ENCODE results near the gene ACTR6. TPM values are rescaled to one million over a fixed set of nuclear protein-coding genes. Genes with fewer than 3 reads are reported as not detected.
"Not testable (repeated sequence)": the region's sequence is repeated elsewhere in the genome, so short reads cannot be mapped to it uniquely, and the experiment has no call there.

Gene ACTR6
- polyA plus RNA-seq, 6 donors from 2014 or later = 29.3 to 40.0 (median 34.9) TPM

GRCh38 chr12:100215209-100215608 is 14.6 kb downstream of the ACTR6 start:
- peaks cover 0 to 30% of the 10 kb centered on the region in 2 donors for H3K36me3 Mint-ChIP-seq
- ATAC-seq (ENCODE audit: low read depth in 2 of 2) (no peak), DNase-seq (no peak)
- no peak overlapping the region for H3K4me3 Mint-ChIP-seq
- H3K27me3 Mint-ChIP-seq = no peaks in the 10 kb centered on the region
- peaks cover 0 to 2% (median 0%) of the 10 kb centered on the region in 3 donors for H3K4me1 Mint-ChIP-seq
- H3K9me3 Mint-ChIP-seq = no peaks in the 10 kb centered on the region
- peak overlapping the region in 1 of 6 donors; percentile 29 for H3K27ac Mint-ChIP-seq

DNA sequence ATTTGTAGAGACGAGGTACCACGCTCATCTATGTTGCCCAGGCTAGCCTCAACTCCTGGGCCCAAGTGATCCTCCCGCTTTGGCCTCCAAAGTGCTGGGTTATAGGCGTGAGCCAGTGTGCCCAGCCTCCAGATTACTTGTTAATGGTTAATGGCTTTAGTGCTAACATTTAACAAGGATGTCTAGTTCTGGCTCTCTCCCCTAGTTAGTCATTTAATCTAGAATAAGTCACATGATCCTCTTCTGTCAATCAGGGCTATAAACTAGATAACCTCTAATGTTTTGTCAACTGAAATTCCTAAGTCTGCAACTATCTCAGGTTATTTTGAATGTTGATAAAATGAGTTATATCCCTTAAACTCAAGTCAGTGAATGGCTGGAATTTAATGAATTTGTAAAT is 15.7 kb downstream of the ACTR6 start:
- Mint-ChIP-seq H3K36me3 (peaks cover 0 to 30% of the 10 kb centered on the region in 2 donors), H3K27ac (peak overlapping the region in 1 of 6 donors; percentile 72), H3K9me3 (no peaks in the 10 kb centered on the region), H3K27me3 (no peaks in the 10 kb centered on the region), H3K4me3 (no peak overlapping the region), H3K4me1 (peaks cover 0 to 2% (median 0%) of the 10 kb centered on the region in 3 donors)
- no peak for DNase-seq
- ATAC-seq (ENCODE audit: low read depth in 2 of 2) = no peak

DNA sequence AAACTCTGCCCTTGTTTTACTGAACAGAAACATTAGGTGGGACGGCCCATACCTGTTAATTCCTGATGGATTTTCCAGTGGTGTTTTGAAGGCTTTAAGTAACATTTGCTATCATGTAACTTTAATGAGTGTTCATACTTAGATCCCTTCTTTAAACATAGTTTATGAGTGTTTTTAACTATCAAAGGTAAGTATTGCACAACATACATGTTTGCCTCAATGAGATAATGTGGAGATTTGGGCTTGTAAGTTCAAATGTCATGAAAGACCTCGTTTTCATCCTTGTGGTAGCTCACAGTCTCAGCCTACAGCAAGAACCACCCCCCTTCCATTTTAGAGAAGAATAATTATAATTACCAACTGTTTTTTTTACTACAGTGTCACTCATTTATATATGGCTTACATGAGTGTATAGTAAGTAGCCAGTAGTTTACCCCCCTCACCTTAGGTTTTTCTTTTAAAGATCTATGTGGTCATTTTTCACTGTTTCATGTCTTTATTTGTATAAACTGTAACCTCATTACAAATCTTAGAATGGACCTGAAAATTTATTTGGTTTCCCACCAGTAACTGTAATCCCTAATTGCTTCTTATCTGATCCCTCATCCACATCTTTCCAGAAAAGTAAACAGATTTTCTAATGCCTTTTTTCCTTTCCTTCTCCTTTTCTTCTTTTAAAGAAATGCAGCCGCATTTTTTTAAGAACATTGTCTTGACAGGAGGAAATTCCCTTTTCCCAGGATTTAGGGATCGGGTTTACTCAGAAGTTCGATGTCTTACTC is 18.9 kb downstream of the ACTR6 start:
- H3K27me3 Mint-ChIP-seq = no peaks in the 10 kb centered on the region
- no peak for ATAC-seq (ENCODE audit: low read depth in 2 of 2)
- no peak overlapping the region for H3K4me3 Mint-ChIP-seq
- H3K36me3 Mint-ChIP-seq = peaks cover 8 to 32% of the 10 kb centered on the region in 2 donors
- no peaks in the 10 kb centered on the region for H3K9me3 Mint-ChIP-seq
- no peak for DNase-seq
- peak overlapping the region in 1 of 6 donors; percentile 44 for H3K27ac Mint-ChIP-seq
- H3K4me1 Mint-ChIP-seq = peaks cover 0 to 2% (median 0%) of the 10 kb centered on the region in 3 donors

GRCh38 chr12:100221523-100221922 is 20.9 kb downstream of the ACTR6 start:
- H3K27me3 Mint-ChIP-seq = no peaks in the 10 kb centered on the region
- no peak overlapping the region for H3K4me3 Mint-ChIP-seq
- DNase-seq = no peak
- ATAC-seq (ENCODE audit: low read depth in 2 of 2) = no peak
- no peaks in the 10 kb centered on the region for H3K9me3 Mint-ChIP-seq
- H3K27ac Mint-ChIP-seq = no peak overlapping the region
- H3K4me1 Mint-ChIP-seq = no peaks in the 10 kb centered on the region
- H3K36me3 Mint-ChIP-seq = peaks cover 8 to 30% of the 10 kb centered on the region in 2 donors

- not testable (repeated sequence) for H3K27ac Mint-ChIP-seq; H3K9me3 Mint-ChIP-seq; H3K4me3 Mint-ChIP-seq; ATAC-seq (ENCODE audit: low read depth in 2 of 2); DNase-seq; H3K27me3 Mint-ChIP-seq; H3K4me1 Mint-ChIP-seq
- peaks cover 8 to 33% of the 10 kb centered on the region in 2 donors for H3K36me3 Mint-ChIP-seq
These were observed 21.6 kb downstream of the ACTR6 start for GRCh38 chr12:100222173-100222572.

DNA sequence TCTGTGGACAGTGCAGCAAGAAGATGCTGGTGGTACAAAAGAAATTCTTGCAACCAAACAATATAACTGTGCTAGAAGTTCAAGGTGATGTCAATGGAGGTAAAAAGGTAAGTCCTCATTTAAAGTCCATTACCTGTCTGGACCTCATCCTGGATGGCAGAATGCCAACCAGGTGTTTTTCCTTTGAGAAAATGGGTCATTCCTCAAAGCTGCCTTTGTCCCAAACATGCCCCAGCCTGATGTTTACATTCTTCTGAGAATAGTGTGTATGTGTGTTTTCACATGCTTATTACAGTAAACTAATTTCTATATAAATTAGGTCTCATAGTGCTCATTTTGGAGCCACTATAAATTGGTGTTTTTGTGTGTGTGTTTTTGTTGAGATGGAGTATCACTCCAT is 24.9 kb downstream of the ACTR6 start:
- Mint-ChIP-seq H3K36me3 (peaks cover 8 to 21% of the 10 kb centered on the region in 2 donors), H3K4me1 (no peaks in the 10 kb centered on the region), H3K9me3 (no peaks in the 10 kb centered on the region), H3K27me3 (no peaks in the 10 kb centered on the region), H3K27ac (no peak overlapping the region), H3K4me3 (no peak overlapping the region)
- DNase-seq (no peak), ATAC-seq (ENCODE audit: low read depth in 2 of 2) (no peak)

DNA sequence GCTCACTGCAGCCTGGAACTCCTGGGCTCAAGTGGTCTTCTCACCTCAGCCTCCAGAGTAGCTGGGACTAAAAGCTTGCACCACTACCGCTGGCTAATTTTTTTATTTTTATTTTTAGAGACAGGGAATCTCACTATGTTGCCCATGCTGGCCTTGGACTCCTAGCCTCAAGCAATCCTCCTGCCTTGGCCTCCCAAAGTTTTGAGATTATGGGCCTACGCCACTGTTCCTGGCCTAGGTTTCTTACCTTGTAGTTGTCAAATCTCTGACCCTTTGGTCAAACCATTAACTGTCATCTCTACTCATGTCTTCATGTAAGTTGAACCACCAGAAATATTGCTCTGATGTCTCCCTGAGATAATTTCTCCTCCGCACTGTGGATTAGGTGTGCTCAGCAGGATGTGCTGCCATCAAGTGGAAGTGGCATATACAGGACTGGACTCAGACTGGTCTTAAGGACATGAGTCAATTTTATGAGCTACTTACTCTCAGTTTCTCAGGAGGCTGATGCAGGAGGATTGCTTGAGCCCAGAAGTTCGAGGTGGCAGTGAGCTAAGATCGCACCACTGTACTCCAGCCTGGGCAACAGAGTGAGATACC is 28.5 kb downstream of the ACTR6 start:
- Mint-ChIP-seq H3K9me3 (no peaks in the 10 kb centered on the region), H3K36me3 (peaks cover 0 to 14% of the 10 kb centered on the region in 2 donors), H3K27ac (no peak overlapping the region), H3K4me1 (no peaks in the 10 kb centered on the region), H3K4me3 (no peak overlapping the region), H3K27me3 (no peaks in the 10 kb centered on the region)
- no peak for ATAC-seq (ENCODE audit: low read depth in 2 of 2)
- no peak for DNase-seq

DNA sequence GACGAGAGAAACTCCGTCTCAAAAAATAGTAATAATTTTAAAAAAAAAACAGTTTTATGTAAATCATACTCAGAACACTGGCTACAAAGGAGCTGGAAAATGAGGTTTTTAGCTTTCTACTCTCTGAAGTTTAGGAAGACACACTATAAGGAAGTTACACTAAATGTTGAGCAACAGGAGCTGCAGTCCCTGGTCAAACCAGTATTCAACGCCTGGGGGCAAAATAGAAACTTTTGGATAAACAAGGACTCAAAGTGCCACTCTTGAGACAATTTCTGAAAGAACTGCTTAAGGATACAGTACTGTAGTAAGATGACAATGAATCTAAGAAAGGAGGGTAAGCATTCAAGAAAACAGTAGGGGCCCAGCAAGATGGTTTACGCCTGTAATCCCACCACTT is 29.3 kb downstream of the ACTR6 start:
- Mint-ChIP-seq H3K9me3 (no peaks in the 10 kb centered on the region), H3K27me3 (no peaks in the 10 kb centered on the region), H3K4me3 (no peak overlapping the region), H3K36me3 (peaks cover 0 to 13% of the 10 kb centered on the region in 2 donors), H3K27ac (peak overlapping the region in 2 of 6 donors; percentile 40 to 60), H3K4me1 (no peaks in the 10 kb centered on the region)
- DNase-seq = no peak
- no peak for ATAC-seq (ENCODE audit: low read depth in 2 of 2)

DNA sequence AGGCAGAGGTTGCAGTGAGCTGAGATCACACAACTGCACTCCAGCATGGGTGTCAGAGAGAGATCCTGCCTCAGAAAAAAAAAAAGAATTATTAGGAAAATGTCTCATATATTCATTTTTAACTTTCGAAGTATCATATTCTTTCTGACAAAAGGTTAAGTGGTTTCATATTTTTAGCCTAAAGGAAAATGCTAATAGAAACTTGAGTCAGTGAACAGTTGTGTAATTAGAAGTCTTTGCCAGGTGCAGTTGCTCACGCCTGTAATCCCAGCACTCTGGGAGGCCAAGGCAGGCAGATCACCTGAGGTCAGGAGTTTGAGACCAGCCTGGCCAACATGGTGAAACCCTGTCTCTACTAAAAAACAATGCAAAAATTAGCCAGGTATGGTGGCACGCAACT is 31.3 kb downstream of the ACTR6 start:
- not testable (repeated sequence) for H3K36me3 Mint-ChIP-seq; ATAC-seq (ENCODE audit: low read depth in 2 of 2); H3K4me3 Mint-ChIP-seq; H3K4me1 Mint-ChIP-seq; DNase-seq; H3K27ac Mint-ChIP-seq; H3K27me3 Mint-ChIP-seq; H3K9me3 Mint-ChIP-seq

DNA sequence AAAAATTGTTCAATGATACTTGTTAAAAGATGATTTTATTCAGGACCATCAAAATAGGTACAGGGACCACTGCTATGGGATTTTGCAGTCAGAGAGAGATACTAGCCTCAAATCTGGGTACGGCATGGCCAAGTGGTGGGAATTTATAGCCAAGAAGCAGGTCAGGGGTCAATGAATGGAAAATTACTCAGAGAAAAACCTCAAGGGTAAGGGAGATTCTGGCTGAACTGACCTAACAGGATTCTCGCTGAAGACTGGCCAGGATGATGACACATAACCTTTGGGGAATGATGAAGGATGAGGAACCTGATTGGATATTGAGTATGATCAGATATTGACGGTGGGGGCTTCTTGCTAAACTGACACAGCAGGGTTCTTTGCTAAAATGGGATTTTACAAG is 33.6 kb downstream of the ACTR6 start:
- no peak for ATAC-seq (ENCODE audit: low read depth in 2 of 2)
- Mint-ChIP-seq H3K36me3 (no peaks in the 10 kb centered on the region), H3K27me3 (no peaks in the 10 kb centered on the region), H3K27ac (no peak overlapping the region), H3K9me3 (peaks cover 0 to 2% (median 0%) of the 10 kb centered on the region in 7 donors), H3K4me1 (no peaks in the 10 kb centered on the region), H3K4me3 (no peak overlapping the region)
- DNase-seq = no peak

DNA sequence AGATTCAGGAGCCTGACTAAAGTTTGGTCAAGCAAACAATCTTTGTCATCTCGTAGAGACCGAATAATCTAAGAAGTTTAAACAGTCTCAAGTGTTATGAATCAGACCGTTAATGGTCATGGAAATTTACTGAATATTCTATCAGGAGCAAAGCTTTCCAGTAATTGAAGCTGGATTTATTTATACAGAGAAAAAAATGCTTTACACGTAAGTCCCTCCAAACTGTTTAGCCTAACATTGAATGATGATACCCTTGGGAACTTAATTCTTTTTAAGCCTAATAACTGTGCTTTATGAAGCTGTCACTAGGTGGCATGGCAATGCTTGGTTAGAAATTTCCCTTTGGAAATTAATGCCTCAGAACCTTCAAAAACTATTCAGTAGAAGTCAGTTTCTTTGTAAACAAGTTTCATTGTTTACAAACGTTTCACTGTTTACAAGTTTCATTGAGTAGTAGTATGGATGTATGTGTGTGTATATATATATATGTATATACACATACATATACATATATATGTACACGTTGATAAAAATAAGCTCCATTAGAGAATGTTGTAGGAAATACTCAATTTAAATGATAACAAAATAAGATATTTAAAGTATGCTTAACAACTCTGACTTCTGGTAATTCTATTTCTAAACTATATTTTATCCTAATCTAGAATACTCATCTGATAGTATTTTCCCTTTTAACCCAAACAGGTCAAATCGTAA is 34.1 kb downstream of the ACTR6 start:
- Mint-ChIP-seq H3K36me3 (no peaks in the 10 kb centered on the region), H3K27me3 (no peaks in the 10 kb centered on the region), H3K9me3 (peaks cover 0 to 2% (median 0%) of the 10 kb centered on the region in 7 donors), H3K27ac (no peak overlapping the region), H3K4me3 (no peak overlapping the region), H3K4me1 (no peaks in the 10 kb centered on the region)
- DNase-seq (no peak), ATAC-seq (ENCODE audit: low read depth in 2 of 2) (no peak)

DNA sequence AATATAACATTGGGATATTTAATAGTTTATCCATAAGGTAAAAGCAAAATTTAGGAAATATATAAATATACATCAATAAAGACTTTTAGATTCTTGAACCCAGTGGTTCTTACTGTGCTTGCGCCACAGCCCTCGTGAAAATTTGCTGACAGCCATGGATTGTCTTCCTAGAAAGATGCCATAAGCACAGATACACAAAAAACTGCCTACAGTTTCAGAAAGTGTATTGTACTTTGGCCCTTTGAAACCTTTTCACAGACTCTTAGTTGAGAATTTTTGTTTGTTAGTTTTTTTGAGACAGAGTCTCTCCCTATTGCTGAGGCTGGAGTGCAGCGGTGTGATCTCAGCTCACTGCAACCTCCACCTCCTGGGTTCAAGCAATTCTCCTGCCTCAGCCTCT is 38.2 kb downstream of the ACTR6 start:
- H3K4me3 Mint-ChIP-seq = no peak overlapping the region
- no peak for DNase-seq
- peaks cover 0 to 2% (median 0%) of the 10 kb centered on the region in 7 donors for H3K9me3 Mint-ChIP-seq
- H3K4me1 Mint-ChIP-seq = no peaks in the 10 kb centered on the region
- H3K27ac Mint-ChIP-seq = no peak overlapping the region
- ATAC-seq (ENCODE audit: low read depth in 2 of 2) = no peak
- H3K27me3 Mint-ChIP-seq = no peaks in the 10 kb centered on the region
- no peaks in the 10 kb centered on the region for H3K36me3 Mint-ChIP-seq

DNA sequence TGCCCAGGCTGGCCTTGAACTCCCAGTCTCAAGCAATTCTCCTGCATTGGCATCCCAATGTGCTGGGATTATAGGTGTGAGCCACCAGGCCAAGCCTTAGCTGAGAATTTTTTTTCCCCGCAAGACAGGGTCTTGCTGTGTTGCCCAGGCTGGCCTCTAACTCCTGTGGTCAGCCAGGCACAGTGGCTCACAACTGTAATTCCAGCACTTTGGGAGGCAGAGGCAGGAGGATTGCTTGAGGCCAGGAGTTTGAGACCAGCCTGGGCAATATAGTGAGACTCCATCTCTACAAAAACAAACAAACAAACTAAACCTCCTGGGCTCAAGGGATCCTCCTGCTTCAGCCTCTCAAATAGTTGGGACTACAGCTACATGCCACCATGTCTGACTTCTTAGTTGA is 39.0 kb downstream of the ACTR6 start:
- Mint-ChIP-seq H3K4me1 (no peaks in the 10 kb centered on the region), H3K9me3 (peaks cover 0 to 2% (median 0%) of the 10 kb centered on the region in 7 donors), H3K36me3 (no peaks in the 10 kb centered on the region), H3K27ac (no peak overlapping the region), H3K4me3 (no peak overlapping the region), H3K27me3 (no peaks in the 10 kb centered on the region)
- DNase-seq = no peak
- ATAC-seq (ENCODE audit: low read depth in 2 of 2) = no peak

DNA sequence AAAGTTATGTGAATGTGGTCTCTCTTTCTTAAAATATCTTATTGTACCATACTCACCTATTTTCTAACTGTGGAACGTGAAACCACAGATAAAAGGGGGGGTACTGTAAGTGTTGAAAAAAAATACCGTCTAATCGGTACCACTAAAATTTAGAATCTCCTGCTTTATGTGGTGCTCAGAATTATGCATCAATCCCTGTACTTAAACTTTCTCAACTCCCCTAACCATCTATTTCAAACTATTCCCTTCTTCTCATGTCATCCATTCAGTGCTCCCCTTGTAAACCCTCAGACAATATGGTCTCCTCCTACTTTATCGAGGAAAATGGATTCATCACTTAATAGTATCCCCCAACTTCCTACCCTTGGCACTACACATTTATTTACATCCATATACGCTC is 42.5 kb downstream of the ACTR6 start:
- no peak overlapping the region for H3K27ac Mint-ChIP-seq
- DNase-seq (no peak), ATAC-seq (ENCODE audit: low read depth in 2 of 2) (no peak)
- no peaks in the 10 kb centered on the region for H3K36me3 Mint-ChIP-seq
- no peaks in the 10 kb centered on the region for H3K4me1 Mint-ChIP-seq
- H3K27me3 Mint-ChIP-seq = no peaks in the 10 kb centered on the region
- no peak overlapping the region for H3K4me3 Mint-ChIP-seq
- H3K9me3 Mint-ChIP-seq = no peaks in the 10 kb centered on the region

All from naive B cell (primary cell).